Heart left ventricle (tissue), 16 donors: ENCODE measurements around the gene NEU3. TPM values are rescaled to one million over a fixed set of nuclear protein-coding genes. Genes with fewer than 3 reads are reported as not detected.

Experiments
- ATAC-seq, 4 donors: fragments of 200-7000 bp; cut with Tn5 transposase; one replicate each; pipeline ENCODE4 v1.9.1; 2020 to 2022; ENCODE audit warnings: moderate library complexity in 4 of 4, mild to moderate bottlenecking in 3 of 4, moderate number of reproducible peaks in 1 of 4
- DNase-seq, 5 donors: peaks; one replicate each; pipeline ENCODE4 v3.0.0-alpha.2; 2020
- H3K27ac ChIP-seq, 12 donors: fragments of 200-600 bp; sonication (generic) in 4 of 12; one replicate each; pipeline versions ENCODE4 v1.5.0 to v1.8.0; 2016 to 2022; ENCODE audit warnings: mild to moderate bottlenecking in 2 of 12
- H3K27me3 ChIP-seq, 9 donors: fragments of 200-600 bp; sonication (generic) in 2 of 9; one replicate each; pipeline versions ENCODE4 v1.5.1 to v1.8.0; 2016 to 2022; ENCODE audit warnings: mild to moderate bottlenecking in 3 of 9
- H3K36me3 ChIP-seq, 9 donors: fragments of 200-600 bp; sonication (generic) in 2 of 9; one replicate each; pipeline versions ENCODE4 v1.5.0 to v1.8.0; 2018 to 2022; ENCODE audit warnings: mild to moderate bottlenecking in 2 of 9
- H3K4me1 ChIP-seq, 12 donors: fragments of 200-600 bp; sonication (generic) in 4 of 12; one replicate each; pipeline versions ENCODE4 v1.5.0 to v1.8.0; 2016 to 2022; ENCODE audit warnings: mild to moderate bottlenecking in 3 of 12
- H3K4me3 ChIP-seq, 12 donors: fragments of 200-600 bp; sonication (generic) in 4 of 12; one replicate each; pipeline versions ENCODE4 v1.5.0 to v1.8.0; 2017 to 2022; ENCODE audit warnings: mild to moderate bottlenecking in 9 of 12, moderate library complexity in 4 of 12
- H3K9me3 ChIP-seq, 12 donors: fragments of 200-600 bp; sonication (generic) in 4 of 12; one replicate each; pipeline versions ENCODE4 v1.5.0 to v1.8.0; 2016 to 2022; ENCODE audit warnings: mild to moderate bottlenecking in 1 of 12
- CTCF ChIP-seq, 12 donors: fragments of 200-600 bp; sonication (generic) in 4 of 12; IDR thresholded peaks; one replicate each; pipeline versions ENCODE4 v1.5.0 to v1.8.0; 2018 to 2022; ENCODE audit warnings: antibody characterized with exemption in 12 of 12, mild to moderate bottlenecking in 5 of 12
- POLR2A ChIP-seq, 2 donors: fragments of 450-650 bp; IDR thresholded peaks; one replicate each; pipeline ENCODE4 v1.6.1; 2017; ENCODE audit warnings: antibody characterized with exemption in 2 of 2, mild to moderate bottlenecking in 2 of 2, moderate library complexity in 2 of 2
- WGBS, 4 donors: extraction: QIAGEN DNeasy Blood & Tissue Kit in 2 of 4; methylation state at CpG; one replicate each; pipeline versions ENCODE4 v1.1.5 to v1.1.7; 2013 to 2018; 5-methylcytosine and 5-hydroxymethylcytosine counted together
- intact Hi-C, 10 donors: fragments of 100-400 bp; cut with DNase I; formaldehyde crosslinking; loops; one replicate each; pipeline versions ENCODE4 v1.11.1 to v1.14.2; 2022
- polyA plus RNA-seq, 2 donors: library from polyadenylated mRNA; stranded (reverse); fragments of 200-250 nt; gene quantifications; one replicate each; pipeline ENCODE4 v1.2.3, GENCODE V29; 2013
- total RNA-seq, 9 donors: library from RNA; depleted of rRNA in 2 of 9; stranded (reverse); fragments of >200 nt in 2 of 9; fragmentation: NEBNext Ultra II Directional in 3 of 9; extraction: Animal tissue kit (Norgen Biotek cat#: 25700) in 3 of 9; gene quantifications; one replicate each; pipeline versions ENCODE4 v1.1.0 to v1.2.4, GENCODE V29; 2016 to 2023
- donor health status: ischemic (EF 13 %, LVEDD 7.1; RV severe dilation, severe dysfunction).
- donor health status: healthy with polysubstance abuse.
- donor health status: DM: no; HTN: yes; CAD: no.
- donor health status: DM: no; HTN: no; CAD: no.
- donor health status: ischemic (EF 25% LVEDD 6.9; RV normal size, moderate dysfunction).
- donor health status: ischemic (EF 25% LVEDD 5.7; RV mildly dilated, moderate dysfunction).
- donor health status: healthy.
- donor health status: DM: yes; HTN: yes; CAD: no.
- donor health status: ischemic (EF 35%, LVEDD 5.7; RV mildly dilated, moderate dysfunction).
- donor health status: nonischemic (EF 11% LVEDD 7.7; RV severe dilation, severe dysfunction).
- donor health status: DM: yes; HTN: yes; CAD: no.
- donor health status: PGD.
- donor health status: ischemic (EF 29% LVEDD 5.4; RV normal size, mild dysfunction).
- donor health status: nonischemic (EF 23%, LVEDD 6.1; RV moderate dilation, normal function).

Gene NEU3
- total and polyA plus RNA-seq, 11 donors, result 5.1 to 16.6 (median 7.7) TPM

- H3K4me1 ChIP-seq, result peaks cover 0 to 22% (median 5%) of the 10 kb centered on the region in 12 donors
- H3K9me3 ChIP-seq, result no peaks in the 10 kb centered on the region
- intact Hi-C loops, result loop anchor here in 2 of 10 donors (2.0 to 5.0 kb wide), 2 partner anchors 83 to 215 kb away; partner anchors contain the start of gene TPBGL (in 1 of the 2)
- 98 to 100% (median 99%) methylated on average over 1 of the region's 1 CpG for WGBS, 4 donors
- H3K36me3 ChIP-seq, result no peaks in the 10 kb centered on the region
- H3K27ac ChIP-seq, result no peak overlapping the region
- H3K4me3 ChIP-seq, result no peak overlapping the region
- no peaks in the 10 kb centered on the region for H3K27me3 ChIP-seq
- ATAC-seq (no peak), DNase-seq (no peak)
- TF ChIP-seq CTCF (IDR thresholded peaks at IDR 0.05) (no peak), POLR2A (IDR thresholded peaks at IDR 0.05) (no peak)
Observed at GRCh38 chr11:75025561-75025960, 36.8 kb downstream of the NEU3 start.

- ATAC-seq (no peak), DNase-seq (no peak)
- Histone ChIP-seq H3K27ac (no peak overlapping the region), H3K4me3 (no peak overlapping the region), H3K9me3 (no peaks in the 10 kb centered on the region), H3K4me1 (peaks cover 0 to 18% (median 1%) of the 10 kb centered on the region in 12 donors), H3K27me3 (no peaks in the 10 kb centered on the region), H3K36me3 (no peaks in the 10 kb centered on the region)
- TF ChIP-seq CTCF (IDR thresholded peaks at IDR 0.05) (no peak), POLR2A (IDR thresholded peaks at IDR 0.05) (no peak)
- intact Hi-C loops, result loop anchor here in 1 of 10 donors (5.0 kb wide), 1 partner anchor 86 kb away; no protein-coding TSS in a partner anchor
Observed at GRCh38 chr11:75028321-75028720, 39.6 kb downstream of the NEU3 start.

GRCh38 chr11:75028724-75029123 lies 40.0 kb downstream of the NEU3 start:
- Histone ChIP-seq H3K9me3 (no peaks in the 10 kb centered on the region), H3K36me3 (no peaks in the 10 kb centered on the region), H3K27me3 (no peaks in the 10 kb centered on the region), H3K4me1 (peaks cover 0 to 14% (median 0%) of the 10 kb centered on the region in 12 donors), H3K4me3 (no peak overlapping the region), H3K27ac (no peak overlapping the region)
- ATAC-seq, result no peak
- intact Hi-C loops, result loop anchor here in 1 of 10 donors (5.0 kb wide), 1 partner anchor 86 kb away; no protein-coding TSS in a partner anchor
- TF ChIP-seq POLR2A (IDR thresholded peaks at IDR 0.05) (no peak), CTCF (IDR thresholded peaks at IDR 0.05) (no peak)
- no peak for DNase-seq
- 47 to 73% (median 68%) methylated on average over 2 of the region's 2 CpGs for WGBS, 4 donors

GRCh38 chr11:75029836-75030631 lies 41.3 kb downstream of the NEU3 start:
- intact Hi-C loops, result loop anchor here in 3 of 10 donors (2.0 to 5.0 kb wide), 3 partner anchors 88 to 103 kb away; no protein-coding TSS in a partner anchor
- no peak overlapping the region for H3K27ac ChIP-seq
- WGBS, 4 donors, result 40 to 59% (median 52%) methylated on average over 6 of the region's 6 CpGs

More at GRCh38 chr11:75029836-75030631, 41.3 kb downstream of the NEU3 start:
- TF ChIP-seq POLR2A (IDR thresholded peaks at IDR 0.05), result no peak
- no peak for TF ChIP-seq CTCF (IDR thresholded peaks at IDR 0.05)
- Histone ChIP-seq H3K27me3 (no peaks in the 10 kb centered on the region), H3K4me3 (no peak overlapping the region), H3K9me3 (no peaks in the 10 kb centered on the region), H3K4me1 (peaks cover 0 to 11% (median 0%) of the 10 kb centered on the region in 12 donors), H3K36me3 (no peaks in the 10 kb centered on the region)
- ATAC-seq (peak in 2 of 4 donors; percentile 24 to 26), DNase-seq (no peak)
